NCI-H2196 (cell line): ENCODE results near the gene KCNJ6.

ENCODE experiments used
- DNase-seq: peaks from one replicate; lab custom pipeline; 2025; ENCODE audit not compliant: unreplicated experiment; lab: John Stamatoyannopoulos, UW

Gene KCNJ6

DNA sequence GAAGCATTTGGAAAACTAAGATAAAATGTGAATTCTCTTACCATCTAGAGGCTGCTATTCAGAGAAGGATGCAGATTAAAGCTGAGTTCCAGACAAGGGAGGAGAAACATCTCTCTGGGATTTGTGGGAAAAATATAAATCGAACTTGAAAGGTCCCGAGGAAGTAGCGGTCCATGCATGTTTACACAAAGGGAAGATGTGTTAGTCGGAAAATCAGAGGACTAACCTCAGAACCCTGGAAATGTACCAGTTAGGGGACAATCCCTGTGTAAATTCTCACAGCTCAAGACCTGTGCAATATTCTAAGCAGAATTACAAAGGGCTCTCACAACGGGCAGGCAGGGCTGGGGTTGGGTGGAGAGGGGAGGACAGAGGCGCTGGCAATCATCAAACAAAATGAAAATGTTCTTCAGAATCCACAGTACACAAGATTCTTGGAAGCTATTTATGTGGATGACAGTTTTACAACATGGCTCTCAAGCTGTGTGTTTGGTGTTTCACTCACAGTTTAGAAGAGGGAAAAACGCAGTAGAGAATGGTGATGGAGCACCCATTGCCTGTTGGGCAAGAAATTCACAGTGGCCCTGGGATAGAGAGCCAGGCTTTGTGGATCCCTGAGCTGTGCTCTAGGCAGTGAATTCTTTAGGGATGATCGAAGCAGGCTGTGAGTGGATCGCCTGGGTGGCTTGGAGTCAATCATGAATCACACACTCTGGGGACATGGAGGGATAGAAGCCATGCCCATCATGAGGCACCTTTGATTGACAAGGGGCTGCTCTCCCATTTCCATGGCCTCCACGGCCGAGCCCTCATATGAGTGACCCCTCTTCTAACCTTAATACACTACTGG lies 47.6 kb downstream of the KCNJ6 start:
- no peak for DNase-seq

DNA sequence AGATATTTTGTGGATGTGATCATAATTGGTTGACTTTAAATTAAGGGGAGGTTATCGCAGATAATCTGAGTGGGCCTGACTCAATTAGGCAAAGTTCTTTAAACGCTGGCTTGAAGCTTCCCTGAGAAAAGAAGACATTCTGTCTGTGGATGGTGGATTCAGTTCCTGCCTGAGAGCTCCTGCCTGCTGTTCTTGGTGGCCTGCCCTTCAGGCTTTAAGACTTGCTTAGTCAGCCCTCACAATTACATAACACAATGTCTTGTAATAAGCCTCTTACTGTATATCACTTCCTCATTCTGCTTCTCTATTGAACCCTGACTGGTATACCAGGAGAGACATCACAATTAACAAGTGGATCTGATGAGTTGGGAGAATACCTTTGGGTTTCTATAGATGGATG lies 50.2 kb downstream of the KCNJ6 start:
- DNase-seq: no peak

DNA sequence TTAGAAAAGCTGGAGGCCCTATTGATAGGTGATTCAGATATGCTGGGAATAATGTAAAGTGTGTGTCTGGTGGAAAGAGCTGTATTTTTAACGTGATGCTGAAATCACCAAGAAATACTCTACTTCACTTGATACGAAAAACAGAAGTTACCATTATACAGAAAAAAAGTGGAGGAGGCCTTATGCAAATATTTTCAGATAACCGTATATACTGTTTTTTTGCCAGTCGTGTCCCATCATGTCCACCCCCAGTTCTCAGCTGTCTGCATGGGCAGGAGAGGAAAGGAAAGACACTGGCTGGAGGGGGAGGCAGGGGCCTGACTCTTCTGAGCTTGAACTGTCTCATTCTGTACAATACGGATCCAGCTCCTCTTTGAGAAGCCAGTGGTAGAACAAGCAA lies 51.1 kb downstream of the KCNJ6 start:
- DNase-seq: no peak

DNA sequence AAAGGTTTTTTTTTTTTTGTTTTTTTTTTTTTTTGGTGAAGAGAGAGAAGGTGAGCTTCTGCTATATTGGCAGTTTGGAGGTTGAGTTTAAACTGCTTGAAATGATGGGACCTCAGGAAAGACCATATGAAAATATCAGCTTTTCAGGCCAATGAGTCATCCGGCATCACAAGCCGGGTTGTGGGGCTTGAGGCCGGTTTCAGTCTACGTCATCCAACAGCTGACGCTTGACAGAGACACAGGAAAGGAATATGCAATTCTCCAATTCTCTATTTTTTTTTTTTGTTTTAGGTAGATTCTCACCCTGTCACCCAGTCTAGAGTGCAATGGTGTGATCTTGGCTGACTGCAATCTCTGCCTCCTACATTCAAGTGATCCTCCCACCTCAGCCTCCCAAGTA lies 52.4 kb downstream of the KCNJ6 start:
- no peak for DNase-seq

DNA sequence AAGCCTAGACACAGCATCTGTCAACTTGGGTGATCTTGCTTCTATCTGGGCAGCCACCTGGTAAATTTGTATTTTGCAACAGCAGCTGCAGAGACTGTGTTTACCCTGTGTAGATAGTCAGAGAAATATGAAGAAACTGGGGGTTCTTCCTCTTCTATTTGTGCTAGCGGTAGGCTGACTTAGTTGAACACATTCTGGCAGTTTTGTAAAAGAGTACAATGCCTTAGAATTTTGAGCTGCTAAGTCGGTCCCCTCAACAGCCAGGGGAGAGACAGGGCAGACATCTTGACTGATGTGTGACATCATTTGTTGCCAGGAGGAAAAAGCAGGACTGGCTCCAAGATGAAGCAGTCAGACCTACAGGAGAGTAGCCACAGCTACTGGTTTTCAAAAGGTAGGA lies 53.7 kb downstream of the KCNJ6 start:
- peak; percentile 57 for DNase-seq

DNA sequence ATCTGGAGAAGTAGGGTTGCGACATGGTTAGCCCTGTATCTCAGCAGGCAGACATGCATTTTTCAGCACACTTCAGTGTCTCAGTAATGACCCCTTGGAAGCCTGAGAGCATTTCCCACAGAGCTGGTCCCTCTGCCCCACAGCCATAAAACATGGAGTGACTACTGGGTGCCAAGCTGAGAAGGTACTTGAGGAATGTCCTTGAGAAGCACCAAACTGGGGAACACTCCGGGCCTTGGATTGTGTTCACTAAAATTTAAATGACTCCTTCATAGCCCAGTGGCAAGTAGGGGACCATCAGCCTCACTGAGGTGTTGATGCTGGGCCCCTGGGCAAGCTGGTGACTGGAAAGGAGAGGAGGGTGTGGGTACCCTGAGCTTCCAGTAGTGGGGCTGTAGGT lies 54.7 kb downstream of the KCNJ6 start:
- no peak for DNase-seq

DNA sequence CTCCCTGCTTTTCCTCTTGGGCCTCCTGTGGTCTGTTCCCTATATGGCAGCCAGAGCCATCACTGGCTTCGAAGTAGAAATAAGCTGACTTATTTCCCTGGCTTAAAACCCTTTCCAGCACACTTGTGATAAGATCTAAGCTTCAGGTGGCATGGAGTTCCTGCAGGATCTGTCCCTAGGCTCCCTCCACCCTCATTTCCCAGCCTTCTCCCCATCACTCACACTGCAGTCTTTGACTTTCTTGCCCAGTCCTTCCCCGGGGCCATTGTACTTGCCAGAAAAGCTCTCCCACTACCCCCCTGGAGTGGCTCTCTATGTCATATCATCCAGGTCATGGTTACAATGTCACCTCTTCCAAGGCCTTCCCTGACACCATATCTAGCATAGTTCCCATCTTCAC lies 55.8 kb downstream of the KCNJ6 start:
- no peak for DNase-seq

DNA sequence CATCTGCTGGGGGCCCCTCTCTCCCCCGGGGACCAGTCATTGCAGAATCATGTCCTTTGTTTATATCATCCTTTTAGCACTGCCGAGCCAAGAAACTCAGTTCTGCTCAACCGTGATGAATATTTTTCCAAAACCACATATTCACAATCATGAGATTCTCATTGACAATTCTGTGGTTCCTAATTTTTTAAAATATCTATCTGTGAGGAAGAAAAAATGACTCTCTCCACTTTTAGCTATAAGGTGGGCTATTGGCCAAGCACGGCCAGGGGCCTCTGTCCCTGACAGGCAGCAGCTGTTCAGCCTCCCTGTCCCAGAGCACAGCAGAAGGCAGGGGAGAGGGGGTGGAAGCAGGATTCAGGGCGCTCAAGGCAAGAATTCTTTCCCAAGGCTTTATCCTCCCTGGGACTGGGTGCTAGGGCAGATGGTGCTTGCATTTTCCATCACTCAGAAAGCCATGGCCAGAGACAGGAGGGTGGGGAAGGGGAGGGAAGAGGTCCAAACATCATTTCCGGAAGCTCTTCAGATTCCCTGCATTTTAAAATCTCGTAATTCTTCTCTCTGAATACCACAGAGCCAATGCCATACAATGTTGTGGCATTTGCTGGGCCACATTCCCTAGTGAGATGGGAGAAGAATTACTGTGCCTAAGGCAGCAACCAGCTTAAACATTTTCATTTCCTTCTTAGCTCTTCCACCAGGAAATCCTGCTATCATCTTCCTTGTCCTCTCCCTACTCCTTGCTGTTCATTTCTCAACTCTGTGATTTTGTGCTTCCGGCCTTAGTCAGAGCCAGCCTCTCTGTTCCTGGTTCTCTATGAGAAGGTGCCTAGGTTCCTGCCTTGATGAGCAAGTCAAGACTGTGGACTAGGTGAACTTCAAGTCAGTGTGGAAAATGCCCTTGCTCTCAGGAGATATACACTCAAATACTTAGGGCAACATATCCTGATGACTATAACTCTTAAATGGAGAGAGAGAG lies 60.3 kb downstream of the KCNJ6 start:
- DNase-seq: no peak

DNA sequence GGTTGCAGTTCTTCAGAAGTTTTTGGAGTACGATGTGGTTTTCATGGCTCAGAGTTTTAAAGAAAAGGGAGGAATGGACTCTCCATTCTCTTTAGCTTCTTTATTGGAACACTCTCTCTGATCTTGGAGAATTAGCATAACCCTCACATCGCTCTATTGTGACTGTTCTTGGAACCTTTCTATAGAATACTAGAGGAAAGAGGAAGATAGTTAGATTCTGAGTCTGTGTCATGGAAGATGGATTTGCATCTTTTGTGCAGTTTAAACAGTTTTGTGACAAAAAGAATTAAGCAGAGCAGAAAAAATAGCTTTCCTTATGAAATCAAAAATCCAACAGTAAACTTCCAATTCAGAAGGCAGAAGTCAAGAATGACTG lies 61.0 kb downstream of the KCNJ6 start:
- DNase-seq: no peak

DNA sequence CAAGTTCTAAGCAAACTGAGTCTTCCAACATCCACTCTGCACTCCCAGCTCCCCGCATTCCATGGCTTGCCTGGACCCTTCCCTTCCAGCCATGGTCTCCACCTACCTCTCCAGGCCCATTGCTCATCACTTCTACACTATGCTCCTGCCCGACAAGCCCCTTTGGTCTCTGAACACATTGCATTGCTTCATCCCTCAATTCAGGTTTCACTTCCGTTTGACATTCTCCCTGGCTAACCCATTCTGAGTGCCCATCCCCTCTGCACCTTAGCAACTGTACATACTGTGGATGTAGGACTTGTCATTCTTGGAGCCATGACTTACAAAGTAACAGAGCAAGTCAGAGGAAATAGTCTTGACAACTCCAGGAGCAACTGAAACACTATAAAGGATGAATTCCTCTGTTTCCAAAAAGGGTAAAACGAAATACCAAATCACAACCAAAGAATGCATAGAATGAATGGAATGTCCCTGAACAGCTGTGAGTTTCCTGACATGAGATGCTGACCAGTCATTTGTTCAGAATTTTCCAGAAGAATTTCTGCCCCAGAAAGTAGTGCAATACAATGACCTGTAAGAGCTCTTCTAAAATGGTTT lies 66.7 kb downstream of the KCNJ6 start:
- no peak for DNase-seq

DNA sequence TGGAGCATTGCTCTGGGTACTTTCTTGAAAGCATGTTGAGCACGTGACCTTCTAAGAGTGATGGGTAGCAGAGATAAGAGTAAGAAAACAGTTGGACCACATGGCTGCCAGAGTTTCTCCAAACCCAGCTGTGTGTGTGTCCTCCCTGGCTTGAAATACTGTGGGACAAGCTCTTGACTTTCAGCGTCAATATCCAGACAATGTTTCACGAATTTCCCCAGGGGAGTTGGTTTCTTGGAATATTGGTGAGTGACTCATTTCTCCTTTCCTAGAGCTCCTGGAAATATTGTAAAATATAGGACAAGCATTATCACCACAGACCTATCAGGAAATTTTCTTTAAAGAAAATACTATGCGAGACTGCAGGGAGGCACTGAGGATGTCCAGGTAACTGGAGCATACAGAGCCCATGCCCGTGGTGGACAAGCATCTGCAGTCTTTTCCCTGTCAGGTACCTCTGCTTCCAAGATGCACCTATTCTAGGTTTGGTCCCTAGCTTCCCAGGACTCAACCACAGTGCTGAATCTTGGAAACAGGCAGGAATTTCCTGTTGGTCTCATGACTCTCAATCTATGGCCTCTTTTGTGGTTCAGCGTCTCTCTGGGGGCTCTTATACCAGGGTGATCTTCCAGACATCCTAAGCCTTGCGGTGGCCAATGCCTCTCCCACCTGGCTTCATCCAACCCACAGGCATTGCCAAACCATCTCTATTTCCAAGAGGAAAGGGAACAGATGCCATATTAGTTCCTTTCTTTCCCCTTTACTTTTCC lies 67.4 kb downstream of the KCNJ6 start:
- DNase-seq: no peak

DNA sequence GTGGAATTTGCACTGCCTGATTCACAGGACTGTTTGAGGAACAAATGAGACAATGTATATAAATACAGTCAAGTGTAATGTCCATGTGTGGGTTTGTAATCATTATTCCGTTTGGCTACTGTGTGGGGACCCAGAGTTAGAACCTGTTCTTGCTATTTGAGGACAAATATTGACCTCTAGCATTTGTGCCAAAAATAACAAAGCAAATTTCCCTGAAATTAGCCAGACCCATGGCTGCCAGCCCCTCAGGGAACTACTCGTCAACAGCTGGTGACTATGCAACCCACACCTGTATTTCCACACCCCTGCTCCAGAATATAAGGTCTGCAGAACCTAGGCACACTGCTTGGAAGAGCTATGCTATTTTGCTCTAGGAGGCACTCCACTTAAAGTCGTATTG lies 70.7 kb downstream of the KCNJ6 start:
- peak; percentile 16 for DNase-seq

DNA sequence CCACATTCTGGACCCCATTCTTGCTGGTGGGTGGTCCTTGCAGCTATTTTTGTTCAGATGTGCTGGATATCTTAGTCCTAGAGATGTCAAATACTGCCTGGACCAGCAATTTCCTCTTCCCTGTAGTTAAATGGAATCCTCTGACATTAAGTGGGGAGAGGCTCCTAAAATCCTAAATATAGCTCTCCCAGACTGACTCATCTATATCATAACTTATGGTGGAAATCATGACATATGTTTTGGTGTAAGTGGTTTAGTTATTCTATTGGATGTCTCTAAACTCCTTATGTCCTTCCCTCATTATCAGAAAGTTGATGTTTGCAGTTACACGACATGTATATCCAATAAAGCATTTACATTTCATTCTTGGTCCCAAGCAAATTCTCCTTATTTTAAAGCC lies 73.1 kb downstream of the KCNJ6 start:
- DNase-seq: no peak

DNA sequence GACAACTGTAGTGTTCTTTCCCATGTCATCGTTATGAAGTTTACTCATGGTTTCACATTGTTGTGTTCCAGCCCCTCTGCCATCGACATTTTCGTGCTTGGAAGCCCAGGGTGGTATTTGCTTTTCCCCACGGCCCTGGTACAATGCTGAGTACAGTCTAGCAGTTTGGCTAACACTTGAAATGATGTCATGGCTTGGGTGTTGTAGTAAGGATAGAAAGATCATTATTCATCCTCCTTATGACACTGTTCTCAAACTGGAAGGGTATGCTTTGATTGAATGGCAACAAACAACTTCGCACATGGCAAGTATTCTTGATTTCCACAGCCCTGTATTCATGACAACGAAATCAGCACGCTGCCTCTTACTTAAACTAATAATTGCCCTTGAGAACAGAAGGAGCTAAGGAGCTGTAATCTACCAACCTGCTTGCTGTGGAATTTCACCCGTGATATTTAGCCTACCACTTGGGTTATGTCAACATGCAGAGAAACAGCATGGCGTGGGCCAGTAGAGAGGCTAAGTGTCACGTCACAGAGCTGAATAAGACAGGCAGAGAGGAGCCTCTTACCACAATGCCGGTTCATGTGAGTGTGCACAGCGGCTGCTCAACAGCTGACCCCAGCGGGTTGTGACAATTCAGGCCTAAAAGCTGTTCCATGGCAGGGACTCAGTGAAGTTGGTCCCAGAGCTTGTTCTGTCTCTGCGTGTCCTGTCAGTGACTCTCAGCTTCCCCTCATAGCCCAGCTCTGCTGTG lies 73.9 kb downstream of the KCNJ6 start:
- DNase-seq: no peak

DNA sequence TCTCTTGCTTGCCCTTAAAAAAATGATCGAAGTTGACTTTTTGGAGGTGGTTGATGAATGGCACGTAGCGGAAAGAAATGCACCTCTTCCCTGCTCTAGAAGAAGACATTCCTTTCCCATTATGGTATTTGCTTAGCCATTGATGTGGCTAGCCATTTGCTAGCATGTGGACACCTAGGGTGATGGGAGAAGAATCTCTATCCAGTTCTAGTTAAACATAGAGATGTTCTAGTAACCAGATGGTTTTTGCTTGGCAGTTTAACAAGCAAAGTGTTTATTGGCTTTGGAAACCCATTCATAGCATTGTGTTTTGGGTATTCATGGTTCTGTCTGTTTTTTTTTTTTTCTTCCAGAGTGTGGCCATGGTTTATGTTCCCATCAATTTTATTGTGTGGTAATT lies 78.9 kb downstream of the KCNJ6 start:
- DNase-seq: no peak

DNA sequence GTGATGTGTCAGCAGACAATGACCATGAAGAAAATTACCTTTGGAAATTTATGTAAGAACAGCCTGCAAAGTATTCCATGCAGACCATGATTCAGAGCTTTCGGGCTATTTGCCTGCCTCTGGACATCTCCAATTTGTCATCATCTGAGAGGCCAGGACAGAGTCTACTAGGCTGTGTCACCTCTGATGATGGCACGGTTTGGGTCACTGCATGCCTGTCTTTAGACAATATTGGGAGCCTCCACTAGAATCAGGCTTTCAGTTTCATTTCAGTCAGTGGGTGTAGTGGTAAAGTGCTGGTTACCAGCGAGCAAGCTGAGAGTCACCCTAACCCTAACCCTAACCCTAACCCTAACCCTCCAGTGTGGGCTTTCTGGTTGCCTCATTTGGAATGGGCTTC lies 80.8 kb downstream of the KCNJ6 start:
- no peak for DNase-seq

DNA sequence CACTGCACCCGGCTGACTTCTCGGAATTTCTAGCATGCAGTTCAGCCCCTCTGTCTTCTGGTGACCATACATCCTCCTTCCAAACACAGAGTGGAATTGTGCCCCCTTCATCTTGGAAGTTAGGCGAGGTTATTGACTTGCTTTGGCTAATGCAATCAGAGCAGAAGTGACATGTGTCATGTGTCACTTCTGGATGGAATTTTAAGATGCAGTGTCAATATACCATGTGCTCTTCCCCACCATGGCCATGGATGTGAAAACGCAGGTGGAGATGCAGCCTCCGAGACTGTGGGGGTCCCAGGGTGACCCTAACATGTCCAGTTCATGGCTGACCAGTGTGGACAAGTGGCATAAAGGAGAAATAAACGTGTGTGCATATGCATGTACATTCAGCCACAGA lies 83.0 kb downstream of the KCNJ6 start:
- no peak for DNase-seq

DNA sequence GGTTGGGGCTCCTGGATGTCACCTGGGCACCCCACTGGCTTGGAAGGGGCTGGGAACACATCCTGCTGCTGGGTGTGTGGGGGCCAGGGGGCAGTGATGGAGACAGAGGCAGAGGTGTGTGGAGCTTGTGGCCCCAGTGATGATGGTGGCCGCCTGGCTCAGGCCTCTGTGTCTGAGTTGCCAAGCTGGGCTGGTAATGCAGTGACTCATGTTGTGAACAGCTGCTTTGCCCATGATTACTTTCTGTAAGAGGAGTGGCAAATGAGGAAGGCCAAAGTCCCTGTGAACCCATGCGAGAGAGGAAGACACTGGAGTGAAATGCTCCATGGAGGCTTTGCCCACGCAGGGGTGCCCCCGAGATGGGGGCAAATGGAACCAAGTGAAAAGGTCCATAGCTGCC lies 86.8 kb downstream of the KCNJ6 start:
- DNase-seq: no peak

DNA sequence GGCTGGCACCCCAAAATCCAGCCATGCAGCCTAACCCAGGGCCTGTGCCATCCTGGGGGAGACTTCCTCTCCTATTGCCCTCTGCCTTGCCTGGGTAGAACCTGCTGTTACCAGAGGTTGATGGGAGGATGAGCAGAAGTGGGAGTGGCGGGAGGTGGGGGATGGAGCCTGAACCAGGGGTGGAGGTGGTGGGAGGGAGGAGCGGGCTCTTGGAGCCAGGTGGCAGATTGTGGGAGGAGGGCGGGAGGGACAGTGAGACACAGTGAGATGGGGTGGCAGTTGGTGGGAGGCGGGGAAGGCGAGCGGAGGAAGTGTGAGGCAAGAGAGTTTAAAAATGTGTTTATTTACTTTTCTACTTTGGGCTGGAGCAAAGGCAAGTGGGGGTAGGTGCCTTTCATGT lies 87.3 kb downstream of the KCNJ6 start:
- DNase-seq: no peak

DNA sequence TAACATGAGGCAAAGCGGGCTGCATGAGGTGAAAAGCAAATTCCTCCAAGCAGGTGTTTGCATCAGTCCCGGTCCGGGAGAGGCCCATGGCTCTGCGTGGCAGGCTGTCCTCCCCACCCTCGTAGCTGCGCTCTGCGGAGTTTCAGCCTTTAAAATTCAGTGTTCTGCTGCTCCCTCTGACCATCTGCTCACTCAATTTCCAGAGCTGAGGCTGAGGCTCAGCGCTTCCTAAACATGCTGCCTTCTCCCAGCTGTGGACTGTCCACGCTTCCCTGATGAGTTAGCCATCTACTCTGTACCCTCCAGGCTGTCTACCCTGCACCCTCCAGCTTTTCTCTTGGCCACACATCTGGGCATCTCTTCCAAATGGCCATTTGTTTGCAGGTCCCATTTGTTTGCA lies 87.7 kb downstream of the KCNJ6 start:
- DNase-seq: no peak
